Adipose tissue (tissue), 3 donors: Measurements from ENCODE around the gene BRCA2. TPM values are rescaled to one million over a fixed set of nuclear protein-coding genes. Genes with fewer than 3 reads are reported as not detected.
"Not testable (repeated sequence)": the region's sequence is repeated elsewhere in the genome, so short reads cannot be mapped to it uniquely, and the experiment has no call there.

Experiments used
- H3K27ac ChIP-seq: one replicate; pipeline ENCODE4 v1.5.1; 2013; ENCODE audit warnings: low read depth, low read length
- WGBS, 3 donors: extraction: QIAGEN DNeasy Blood & Tissue Kit; methylation state at CpG; one replicate each; pipeline ENCODE4 v1.1.7; 2013; 5-methylcytosine and 5-hydroxymethylcytosine counted together
- polyA plus RNA-seq, 3 donors: library from polyadenylated mRNA; stranded (reverse); fragments of 200-250 nt; gene quantifications; one replicate each; pipeline ENCODE4 v1.2.3, GENCODE V29; 2013
- donor health status: healthy with polysubstance abuse.
- donor health status: Bipolar disorder and iron deficiency.
- donor health status: healthy.

The BRCA2 gene
- polyA plus RNA-seq, 3 donors, result 0.10 to 0.25 (median 0.22) TPM

GRCh38 chr13:32302461-32302860 is 12.8 kb upstream of the BRCA2 start:
- 80 to 86% (median 83%) methylated on average over 2 of the region's 2 CpGs for WGBS, 3 donors
- no peak overlapping the region for H3K27ac ChIP-seq

- no peak overlapping the region for H3K27ac ChIP-seq
These were observed 9.7 kb upstream of the BRCA2 start for GRCh38 chr13:32305646-32306045.

- 22 to 45% (median 22%) methylated on average over 10 of the region's 10 CpGs for WGBS, 3 donors
- no peak overlapping the region for H3K27ac ChIP-seq
These were observed 5.8 kb upstream of the BRCA2 start for GRCh38 chr13:32309312-32310133.

DNA sequence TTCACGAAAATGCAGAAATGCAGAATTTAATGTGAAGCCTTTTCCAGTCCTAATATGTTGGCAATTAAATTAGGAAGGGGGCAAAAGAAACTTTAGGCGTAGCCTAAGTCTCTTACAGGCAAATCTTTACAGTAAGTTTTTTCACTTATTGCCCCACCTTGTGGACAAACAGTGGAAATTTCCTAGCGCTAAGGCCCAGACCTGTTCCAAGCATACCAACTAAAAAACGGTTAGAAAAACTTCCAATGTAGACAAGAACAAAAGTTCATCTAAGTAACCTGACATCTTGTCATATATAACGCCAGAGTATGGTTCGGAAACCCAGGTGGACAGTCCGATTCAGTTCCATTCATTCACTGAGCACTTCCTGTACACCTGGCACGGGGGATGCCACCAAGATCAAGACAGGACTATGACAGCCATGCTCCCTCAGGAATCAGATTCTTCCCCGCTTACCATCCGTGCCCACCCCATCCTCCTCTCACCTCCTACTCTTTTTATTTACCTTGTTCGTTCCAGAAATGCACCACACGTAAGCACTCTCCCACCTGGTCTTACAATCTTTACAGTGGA is 5.1 kb upstream of the BRCA2 start:
- no peak overlapping the region for H3K27ac ChIP-seq
- WGBS, 3 donors, result 31 to 42% (median 39%) methylated on average over 12 of the region's 12 CpGs

- 91 to 92% (median 91%) methylated on average over 33 to 36 of the region's 36 CpGs for WGBS, 3 donors
- peak overlapping the region; percentile 29 for H3K27ac ChIP-seq
These were observed 4.0 kb upstream of the BRCA2 start for GRCh38 chr13:32311188-32311897.

- 50 to 72% (median 64%) methylated on average over 32 of the region's 32 CpGs for WGBS, 3 donors
- H3K27ac ChIP-seq, result peak overlapping the region; percentile 92
These were observed 754 bp upstream of the BRCA2 start for GRCh38 chr13:32314271-32315237.

DNA sequence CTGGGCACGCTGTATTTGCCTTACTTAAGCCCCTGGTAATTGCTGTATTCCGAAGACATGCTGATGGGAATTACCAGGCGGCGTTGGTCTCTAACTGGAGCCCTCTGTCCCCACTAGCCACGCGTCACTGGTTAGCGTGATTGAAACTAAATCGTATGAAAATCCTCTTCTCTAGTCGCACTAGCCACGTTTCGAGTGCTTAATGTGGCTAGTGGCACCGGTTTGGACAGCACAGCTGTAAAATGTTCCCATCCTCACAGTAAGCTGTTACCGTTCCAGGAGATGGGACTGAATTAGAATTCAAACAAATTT is 676 bp downstream of the BRCA2 start:
- no peak overlapping the region for H3K27ac ChIP-seq
- 0 to 1% (median 1%) methylated on average over 13 of the region's 13 CpGs for WGBS, 3 donors

- no peak overlapping the region for H3K27ac ChIP-seq
- WGBS, 3 donors, result 57 to 66% (median 59%) methylated on average over 6 of the region's 6 CpGs
These were observed 1.2 kb downstream of the BRCA2 start for GRCh38 chr13:32316501-32316900.

GRCh38 chr13:32317716-32318465 is 2.6 kb downstream of the BRCA2 start:
- H3K27ac ChIP-seq, result no peak overlapping the region
- WGBS, 3 donors, result 71 to 91% (median 74%) methylated on average over 2 of the region's 2 CpGs

GRCh38 chr13:32320528-32320927 is 5.2 kb downstream of the BRCA2 start:
- H3K27ac ChIP-seq, result no peak overlapping the region
- WGBS, 3 donors, result 69 to 80% (median 77%) methylated on average over 4 of the region's 4 CpGs

GRCh38 chr13:32323912-32324311 is 8.6 kb downstream of the BRCA2 start:
- no peak overlapping the region for H3K27ac ChIP-seq

DNA sequence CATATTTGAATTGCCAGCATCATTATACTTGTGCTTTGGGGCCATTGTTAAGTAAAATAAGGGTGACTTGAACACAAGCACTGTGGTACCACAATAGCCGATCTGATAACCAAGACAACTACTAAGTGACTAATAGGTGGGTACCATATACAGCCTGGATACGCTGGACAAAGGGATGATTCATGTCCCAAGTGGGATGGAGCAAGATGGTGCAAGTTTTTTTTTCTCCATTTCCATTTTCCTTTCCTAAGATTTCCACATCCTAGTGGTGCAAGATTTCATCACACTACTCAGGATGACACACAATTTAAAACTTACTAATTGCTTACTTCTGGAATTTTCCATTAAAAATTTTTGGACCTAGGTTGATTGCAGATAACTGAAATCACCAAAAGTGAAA is 15.1 kb downstream of the BRCA2 start:
- no peak overlapping the region for H3K27ac ChIP-seq
- 72 to 100% (median 75%) methylated on average over 2 of the region's 2 CpGs for WGBS, 3 donors

GRCh38 chr13:32334671-32335070 is 19.4 kb downstream of the BRCA2 start:
- no peak overlapping the region for H3K27ac ChIP-seq
- WGBS, 3 donors, result 75 to 96% (median 87%) methylated on average over 2 of the region's 2 CpGs

- 62 to 89% (median 71%) methylated on average over 3 of the region's 3 CpGs for WGBS, 3 donors
- H3K27ac ChIP-seq, result no peak overlapping the region
These were observed 25.6 kb downstream of the BRCA2 start for GRCh38 chr13:32340914-32341313.

- no peak overlapping the region for H3K27ac ChIP-seq
- WGBS, 3 donors, result 37 to 100% (median 100%) methylated on average over 1 of the region's 1 CpG
These were observed 32.3 kb downstream of the BRCA2 start for GRCh38 chr13:32347651-32348050.

- WGBS, 3 donors, result 87 to 96% (median 94%) methylated on average over 15 of the region's 15 CpGs
- not testable (repeated sequence) for H3K27ac ChIP-seq
These were observed 35.6 kb downstream of the BRCA2 start for GRCh38 chr13:32350839-32351441.

DNA sequence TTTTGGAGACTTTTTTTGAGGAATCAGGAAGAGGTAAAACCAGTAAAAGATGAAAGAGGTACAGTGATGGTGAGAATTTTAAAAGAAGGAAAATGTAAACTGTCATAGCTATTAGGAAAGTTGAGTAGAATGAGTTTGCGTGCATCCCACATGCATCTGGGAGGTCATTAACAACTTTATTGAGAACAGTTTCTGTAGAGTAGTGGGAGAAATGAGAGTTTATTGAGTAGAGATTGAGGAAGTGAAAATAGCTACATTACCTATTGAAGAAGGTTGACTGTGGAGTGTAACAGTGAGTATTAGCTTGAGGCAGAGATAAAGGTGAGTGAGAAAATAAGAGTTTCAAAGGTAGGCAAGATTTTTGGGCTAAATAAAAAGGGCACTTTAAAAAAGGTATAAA is 38.7 kb downstream of the BRCA2 start:
- no peak overlapping the region for H3K27ac ChIP-seq
- WGBS, 3 donors, result 98 to 100% (median 100%) methylated on average over 1 of the region's 1 CpG

DNA sequence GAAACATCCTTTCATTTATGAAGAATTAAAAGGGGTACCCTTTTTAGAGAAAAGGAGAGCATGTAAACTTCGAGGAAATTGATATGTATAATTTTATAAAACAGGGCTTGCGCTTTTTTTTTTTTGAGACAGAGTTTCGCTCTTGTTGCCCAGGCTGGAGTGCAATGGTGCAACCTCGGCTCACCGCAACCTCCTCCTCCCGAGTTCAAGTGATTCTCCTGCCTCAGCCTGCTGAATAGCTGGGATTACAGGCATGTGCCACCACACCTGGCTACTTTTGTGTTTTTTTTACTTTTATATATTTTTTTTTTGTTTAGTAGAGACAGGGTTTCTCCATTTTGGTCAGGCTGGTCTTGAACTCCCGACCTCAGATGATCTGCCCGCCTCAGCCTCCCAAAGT is 40.6 kb downstream of the BRCA2 start:
- H3K27ac ChIP-seq, result not testable (repeated sequence)

More for the DNA sequence above, 40.6 kb downstream of the BRCA2 start:
- WGBS, 3 donors, result 95 to 98% (median 98%) methylated on average over 8 of the region's 8 CpGs
